Measurements from ENCODE around the gene CEP164.

CEP164 gene

DNA sequence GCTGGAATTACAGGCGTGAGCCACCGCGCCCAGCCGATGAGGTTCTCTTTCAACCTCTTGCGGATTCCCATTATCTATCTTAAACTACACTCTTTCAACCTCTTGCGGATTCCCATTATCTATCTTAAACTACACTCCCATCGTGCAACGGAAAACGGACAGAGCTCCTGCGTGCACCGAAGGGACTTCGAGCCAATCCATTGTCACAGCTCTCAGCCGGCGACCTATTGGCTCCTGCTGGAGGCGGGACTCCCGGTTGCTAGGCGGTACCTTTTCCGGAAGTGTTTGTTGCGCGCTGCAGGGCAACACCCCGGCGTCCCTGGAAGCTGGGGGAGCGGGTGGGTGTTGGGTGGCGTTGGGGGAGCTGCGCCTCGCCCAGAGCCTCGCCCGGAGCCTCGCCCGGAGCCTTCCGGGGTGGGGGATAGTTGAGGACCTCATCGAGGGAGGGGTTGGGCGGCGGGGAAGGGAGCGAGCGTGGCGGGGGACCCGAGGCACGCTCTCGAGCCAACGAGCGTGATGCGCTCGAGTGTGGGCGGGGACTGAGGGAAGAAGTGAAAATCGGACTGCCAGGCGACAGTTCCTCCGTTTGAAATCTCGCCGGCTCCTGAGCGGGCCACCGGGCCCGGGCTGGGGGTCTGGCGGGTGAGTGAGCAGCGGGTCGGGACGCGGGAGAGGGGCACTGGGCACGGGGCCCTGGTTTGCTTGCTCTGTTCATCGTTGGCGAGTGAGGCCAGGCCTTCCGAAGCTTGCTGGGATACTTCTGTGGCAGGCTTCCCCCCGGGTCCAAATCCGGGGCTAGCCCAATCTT lies at the start of gene CEP164:
CEP164 (plus strand) TSS at position 288 of the 808 bp plus-strand sequence. CDS start 10,733 bp downstream, outside the sequence.
- peak; percentile 87 to 92 (median 89) for DNase-seq (ENCODE audit: low read depth in 3 of 3)

- no peak for DNase-seq (ENCODE audit: low read depth in 3 of 3)
Measured at GRCh38 chr11:117278347-117278746, 49.3 kb upstream of the CEP164 start.

DNA sequence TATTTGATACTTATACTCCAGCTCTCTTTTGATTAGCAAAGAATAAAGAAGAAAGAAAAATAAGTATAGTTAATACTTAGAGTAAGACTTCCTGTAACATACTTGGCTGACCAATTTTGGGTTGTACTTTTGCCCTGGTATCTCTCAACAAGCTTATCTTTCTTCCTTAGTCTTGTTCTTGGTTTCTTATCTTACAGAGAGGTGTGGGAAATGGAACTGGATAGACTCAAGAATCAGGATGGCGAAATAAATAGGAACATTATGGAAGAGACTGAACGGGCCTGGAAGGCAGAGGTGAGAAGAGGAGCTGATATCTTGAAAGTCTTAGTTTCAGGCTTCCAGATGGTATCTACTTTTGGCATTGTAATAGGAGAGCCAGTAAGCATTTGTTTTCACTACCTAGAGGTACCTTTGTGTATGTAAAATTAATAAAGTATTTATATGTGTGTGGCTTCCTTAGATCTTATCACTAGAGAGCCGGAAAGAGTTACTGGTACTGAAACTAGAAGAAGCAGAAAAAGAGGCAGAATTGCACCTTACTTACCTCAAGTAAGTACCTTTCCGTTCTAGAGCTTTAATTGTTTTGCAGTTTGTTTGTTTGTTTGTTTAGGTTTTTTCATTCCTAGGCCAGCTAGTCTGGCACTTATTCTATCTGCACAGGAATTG lies 47.8 kb upstream of the CEP164 start:
- no peak for DNase-seq (ENCODE audit: low read depth in 3 of 3)

- DNase-seq (ENCODE audit: low read depth in 3 of 3): no peak
Measured at GRCh38 chr11:117281159-117281558, 46.5 kb upstream of the CEP164 start.

DNA sequence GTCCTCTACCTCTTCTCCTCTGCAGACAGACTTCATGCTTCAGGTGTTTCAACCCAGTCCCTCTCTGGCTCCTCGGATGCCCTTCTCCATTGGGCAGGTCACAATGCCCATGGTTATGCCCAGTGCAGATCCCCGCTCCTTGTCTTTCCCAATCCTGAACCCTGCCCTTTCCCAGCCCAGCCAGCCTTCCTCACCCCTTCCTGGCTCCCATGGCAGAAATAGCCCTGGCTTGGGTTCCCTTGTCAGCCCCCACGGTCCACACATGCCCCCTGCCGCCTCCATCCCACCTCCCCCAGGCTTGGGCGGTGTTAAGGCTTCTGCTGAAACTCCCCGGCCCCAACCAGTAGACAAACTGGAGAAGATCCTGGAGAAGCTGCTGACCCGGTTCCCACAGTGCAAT lies 45.8 kb upstream of the CEP164 start:
- no peak for DNase-seq (ENCODE audit: low read depth in 3 of 3)

GRCh38 chr11:117282956-117283355 lies 44.7 kb upstream of the CEP164 start:
- no peak for DNase-seq (ENCODE audit: low read depth in 3 of 3)

- no peak for DNase-seq (ENCODE audit: low read depth in 3 of 3)
Measured at GRCh38 chr11:117284053-117284452, 43.6 kb upstream of the CEP164 start.

DNA sequence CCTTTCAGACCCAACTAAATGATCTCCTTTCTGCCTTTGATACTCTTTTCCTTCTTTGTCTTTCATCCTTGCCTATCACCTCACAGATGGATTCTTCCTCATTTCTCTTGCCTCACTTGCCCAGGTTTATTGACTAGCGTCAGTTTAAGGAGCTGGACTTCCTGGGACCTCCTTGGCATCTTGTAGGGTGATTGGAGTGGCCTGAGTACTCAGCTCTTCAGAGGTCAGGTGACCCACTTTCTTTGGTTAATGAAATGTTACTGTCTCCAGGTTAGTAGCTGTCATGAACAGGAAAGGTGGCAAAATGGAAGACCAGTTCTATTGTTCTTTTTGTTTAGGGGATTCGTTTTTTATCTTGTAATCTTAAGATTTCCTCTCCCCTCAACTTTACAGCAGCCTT lies 41.1 kb upstream of the CEP164 start:
- no peak for DNase-seq (ENCODE audit: low read depth in 3 of 3)

DNA sequence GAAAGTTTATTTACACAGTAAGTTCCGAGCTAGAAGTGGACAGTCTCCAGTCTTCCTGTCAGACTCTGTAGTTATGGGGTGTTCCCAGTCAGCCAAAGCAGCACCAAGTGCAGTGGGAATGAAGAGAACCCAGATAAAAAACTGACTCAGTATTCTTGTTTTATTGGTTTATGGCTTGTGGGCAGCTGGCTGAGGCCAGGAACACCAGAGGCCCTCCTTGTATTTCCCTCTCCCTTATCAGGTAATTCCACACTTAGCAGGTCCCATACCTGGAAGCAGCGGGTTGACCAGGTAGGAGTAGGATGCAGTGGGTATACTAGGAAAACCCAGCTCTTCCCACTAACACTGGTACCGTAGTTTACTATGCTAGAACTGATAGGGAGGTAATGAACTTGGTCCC lies 40.0 kb upstream of the CEP164 start:
- no peak for DNase-seq (ENCODE audit: low read depth in 3 of 3)

GRCh38 chr11:117289795-117290194 lies 37.9 kb upstream of the CEP164 start:
- no peak for DNase-seq (ENCODE audit: low read depth in 3 of 3)

GRCh38 chr11:117290809-117291396 lies 36.8 kb upstream of the CEP164 start, which contains the start of gene BACE1-AS:
BACE1-AS (plus strand) TSS chr11:117291346.
- no peak for DNase-seq (ENCODE audit: low read depth in 3 of 3)

GRCh38 chr11:117292616-117293015 lies 35.0 kb upstream of the CEP164 start:
- DNase-seq (ENCODE audit: low read depth in 3 of 3): no peak

GRCh38 chr11:117295438-117296137 lies 32.1 kb upstream of the CEP164 start:
- DNase-seq (ENCODE audit: low read depth in 3 of 3): no peak

GRCh38 chr11:117296881-117297280 lies 30.8 kb upstream of the CEP164 start:
- DNase-seq (ENCODE audit: low read depth in 3 of 3): no peak

DNA sequence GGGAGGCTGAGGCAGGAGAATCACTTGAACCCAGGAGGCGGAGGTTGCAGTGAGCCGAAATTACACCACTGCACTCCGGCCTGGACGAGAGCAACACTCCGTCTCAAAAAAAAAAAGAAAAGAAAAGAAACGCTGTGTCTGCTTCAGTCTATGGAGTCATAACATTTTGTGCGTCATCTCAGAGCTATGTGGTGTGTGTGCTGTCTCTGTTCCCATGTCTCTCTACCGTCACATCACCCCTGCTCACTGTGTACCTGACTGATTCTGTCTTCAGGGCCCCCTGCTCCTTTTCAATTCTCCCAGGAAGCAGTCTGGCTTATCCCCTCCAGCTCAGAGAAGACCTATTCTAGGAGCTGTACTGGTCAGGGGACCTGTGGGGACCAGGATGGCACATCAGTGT lies 29.5 kb upstream of the CEP164 start:
- DNase-seq (ENCODE audit: low read depth in 3 of 3): no peak

GRCh38 chr11:117299351-117300282 lies 28.0 kb upstream of the CEP164 start:
- DNase-seq (ENCODE audit: low read depth in 3 of 3): no peak

DNA sequence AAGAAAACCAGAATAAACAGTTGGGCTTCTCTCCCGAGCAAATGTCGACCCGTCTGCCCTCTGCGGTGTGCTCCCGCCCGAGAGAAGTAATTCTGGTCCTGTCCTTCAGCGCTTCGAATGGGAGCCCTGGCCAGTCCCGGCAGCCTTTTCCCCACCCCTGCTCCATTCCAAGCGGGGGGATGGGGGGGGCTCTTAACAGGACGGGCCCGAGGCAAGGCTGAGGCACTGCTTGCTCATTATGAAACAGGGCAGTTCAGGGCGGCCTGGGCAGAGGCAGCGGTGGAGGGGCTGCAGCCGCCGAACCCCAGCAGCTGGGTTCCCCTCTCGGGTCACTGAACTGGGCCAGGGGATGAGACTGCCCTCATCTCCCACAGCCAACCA lies 27.4 kb upstream of the CEP164 start:
- no peak for DNase-seq (ENCODE audit: low read depth in 3 of 3)

DNA sequence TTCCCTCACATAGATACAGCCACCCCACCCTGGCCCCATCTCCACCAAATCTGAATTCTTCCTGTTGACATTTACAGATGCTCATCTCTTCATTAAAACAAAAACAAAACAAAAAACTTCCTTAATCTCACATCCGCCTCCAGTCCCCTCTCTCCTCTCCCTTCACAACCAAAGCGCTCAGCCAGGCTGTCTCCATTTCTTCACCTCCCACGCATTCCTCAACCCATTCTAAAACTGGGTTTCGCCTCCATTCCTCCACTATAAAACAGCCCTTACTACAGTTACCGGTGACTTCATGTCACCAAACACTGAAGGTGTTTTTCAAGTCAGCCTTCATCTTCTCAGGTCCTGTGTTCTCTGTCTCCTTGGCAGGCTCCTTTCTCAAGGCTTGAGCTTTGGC lies 26.9 kb upstream of the CEP164 start:
- no peak for DNase-seq (ENCODE audit: low read depth in 3 of 3)

- no peak for DNase-seq (ENCODE audit: low read depth in 3 of 3)
Measured at GRCh38 chr11:117302228-117302627, 25.4 kb upstream of the CEP164 start.

DNA sequence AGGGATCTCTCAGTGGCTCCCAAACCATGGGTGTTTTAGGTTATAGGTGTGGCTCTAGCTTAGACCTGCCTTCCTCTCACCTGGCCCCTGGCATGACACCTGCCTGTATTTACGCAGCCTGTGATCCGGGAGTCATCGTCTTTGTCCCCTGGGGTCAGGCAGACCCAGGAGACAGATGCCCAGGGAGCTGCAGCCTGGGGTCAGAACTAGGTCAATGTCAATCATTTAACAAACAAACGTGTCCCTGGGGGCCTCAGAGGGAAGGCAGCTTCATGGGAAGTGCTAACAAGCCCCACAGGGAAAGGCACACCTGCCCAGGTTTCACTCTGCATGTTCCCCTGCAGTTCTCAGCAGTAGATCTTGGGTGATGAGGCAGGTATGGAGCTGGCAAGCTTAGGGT lies 24.6 kb upstream of the CEP164 start:
- no peak for DNase-seq (ENCODE audit: low read depth in 3 of 3)

GRCh38 chr11:117303646-117304315 lies 23.9 kb upstream of the CEP164 start:
- no peak for DNase-seq (ENCODE audit: low read depth in 3 of 3)

Measured in stimulated activated CD4-positive, alpha-beta T cell treated with anti-CD3 and anti-CD28 coated beads, TNF-alpha, amount 100 ng/mL, for 48 hours (primary cell).